Measurements from ENCODE around the gene PXDC1. TPM values are rescaled to one million over a fixed set of nuclear protein-coding genes. Genes with fewer than 3 reads are reported as not detected.

The PXDC1 gene
- total RNA-seq, 1 donor = 144 TPM

DNA sequence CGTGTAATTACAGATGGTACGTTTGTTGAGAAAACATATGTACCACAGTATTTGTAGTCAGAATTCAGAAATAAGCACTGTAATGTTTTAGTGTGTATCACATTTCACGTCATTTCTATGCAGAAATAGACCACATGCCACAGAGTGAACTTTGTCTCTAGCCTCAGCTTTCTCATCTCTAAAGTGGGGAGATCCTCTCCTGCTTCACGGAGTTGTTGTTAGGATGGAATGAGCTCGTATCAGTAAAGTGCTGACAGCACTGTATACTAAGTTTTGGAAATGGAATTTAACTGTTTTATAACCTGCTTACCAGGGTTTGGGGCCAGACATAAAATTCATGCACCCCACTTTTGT, 34.2 kb upstream of the PXDC1 start:
- Histone ChIP-seq H3K4me1 (ENCODE audit: insufficient read depth, low read length) (peaks cover 7% of the 10 kb centered on the region), H3K4me3 (ENCODE audit: insufficient read depth, low read length) (no peak overlapping the region), H3K27me3 (ENCODE audit: insufficient read depth, low read length) (no peaks in the 10 kb centered on the region), H3K4me2 (ENCODE audit: insufficient read depth, low read length) (no peak overlapping the region), H4K20me1 (ENCODE audit: insufficient read depth, low read length) (no peaks in the 10 kb centered on the region), H3K36me3 (ENCODE audit: insufficient read depth, low read length) (no peaks in the 10 kb centered on the region), H2AFZ (ENCODE audit: low read length) (no peak overlapping the region), H3K9me3 (ENCODE audit: low read depth, low read length) (no peaks in the 10 kb centered on the region), H3K27ac (ENCODE audit: low read depth, low read length) (no peak overlapping the region), H3K79me2 (ENCODE audit: insufficient read depth, low read length) (no peaks in the 10 kb centered on the region)
- no peak for DNase-seq (ENCODE audit: insufficient read length, low spot score, missing footprints)
- TF ChIP-seq, protein P1, sequence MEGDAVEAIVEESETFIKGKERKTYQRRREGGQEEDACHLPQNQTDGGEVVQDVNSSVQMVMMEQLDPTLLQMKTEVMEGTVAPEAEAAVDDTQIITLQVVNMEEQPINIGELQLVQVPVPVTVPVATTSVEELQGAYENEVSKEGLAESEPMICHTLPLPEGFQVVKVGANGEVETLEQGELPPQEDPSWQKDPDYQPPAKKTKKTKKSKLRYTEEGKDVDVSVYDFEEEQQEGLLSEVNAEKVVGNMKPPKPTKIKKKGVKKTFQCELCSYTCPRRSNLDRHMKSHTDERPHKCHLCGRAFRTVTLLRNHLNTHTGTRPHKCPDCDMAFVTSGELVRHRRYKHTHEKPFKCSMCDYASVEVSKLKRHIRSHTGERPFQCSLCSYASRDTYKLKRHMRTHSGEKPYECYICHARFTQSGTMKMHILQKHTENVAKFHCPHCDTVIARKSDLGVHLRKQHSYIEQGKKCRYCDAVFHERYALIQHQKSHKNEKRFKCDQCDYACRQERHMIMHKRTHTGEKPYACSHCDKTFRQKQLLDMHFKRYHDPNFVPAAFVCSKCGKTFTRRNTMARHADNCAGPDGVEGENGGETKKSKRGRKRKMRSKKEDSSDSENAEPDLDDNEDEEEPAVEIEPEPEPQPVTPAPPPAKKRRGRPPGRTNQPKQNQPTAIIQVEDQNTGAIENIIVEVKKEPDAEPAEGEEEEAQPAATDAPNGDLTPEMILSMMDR (IDR thresholded peaks at IDR 0.05; ENCODE audit: extremely low read depth, low read depth, low read length) = no peak

DNA sequence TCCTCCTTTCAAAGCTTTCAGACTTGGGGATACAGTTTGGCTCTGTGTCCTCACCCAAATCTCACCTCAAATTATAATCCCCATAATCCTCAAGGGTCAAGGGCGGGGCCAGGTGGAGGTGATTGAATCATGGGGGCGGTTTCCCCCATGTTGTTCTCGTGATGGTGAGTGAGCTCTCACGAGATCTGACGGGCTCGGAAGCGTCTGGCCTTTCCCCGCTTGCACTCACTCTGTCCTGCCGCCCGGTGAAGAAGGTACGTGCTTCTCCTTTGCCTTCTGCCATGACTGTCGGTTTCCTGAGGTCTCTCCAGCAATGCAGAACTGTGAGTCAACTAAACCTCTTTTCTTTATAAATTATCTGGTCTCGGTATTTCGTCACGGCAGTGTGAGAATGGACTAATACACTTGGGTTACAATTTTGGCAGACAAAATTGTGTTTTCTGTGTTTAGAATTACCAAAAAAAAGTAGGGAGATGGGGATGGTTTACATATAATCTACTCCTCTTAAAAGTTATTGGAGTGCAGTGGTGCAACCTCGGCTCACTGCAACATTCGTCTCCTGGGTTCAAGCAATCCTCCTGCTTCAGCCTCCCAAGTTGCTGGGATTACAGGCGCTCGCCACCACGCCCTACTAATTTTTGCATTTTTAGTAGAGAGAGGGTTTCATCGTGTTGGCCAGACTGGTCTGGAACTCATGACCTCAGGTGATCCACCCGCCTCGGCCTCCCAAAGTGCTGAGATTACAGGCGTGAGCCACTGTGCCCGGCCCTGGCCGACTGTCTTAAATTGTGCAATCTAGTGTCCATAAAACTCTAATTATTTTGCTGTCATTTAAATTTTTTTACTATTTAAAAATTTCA, 33.6 kb upstream of the PXDC1 start:
- Histone ChIP-seq H3K4me1 (ENCODE audit: insufficient read depth, low read length) (peaks cover 7% of the 10 kb centered on the region), H3K27ac (ENCODE audit: low read depth, low read length) (no peak overlapping the region), H4K20me1 (ENCODE audit: insufficient read depth, low read length) (no peaks in the 10 kb centered on the region), H3K79me2 (ENCODE audit: insufficient read depth, low read length) (no peaks in the 10 kb centered on the region), H2AFZ (ENCODE audit: low read length) (no peak overlapping the region), H3K36me3 (ENCODE audit: insufficient read depth, low read length) (no peaks in the 10 kb centered on the region), H3K9me3 (ENCODE audit: low read depth, low read length) (no peaks in the 10 kb centered on the region), H3K4me3 (ENCODE audit: insufficient read depth, low read length) (no peak overlapping the region), H3K4me2 (ENCODE audit: insufficient read depth, low read length) (no peak overlapping the region), H3K27me3 (ENCODE audit: insufficient read depth, low read length) (no peaks in the 10 kb centered on the region)
- TF ChIP-seq, protein P1 (IDR thresholded peaks at IDR 0.05; ENCODE audit: extremely low read depth, low read depth, low read length) = no peak
- no peak for DNase-seq (ENCODE audit: insufficient read length, low spot score, missing footprints)

DNA sequence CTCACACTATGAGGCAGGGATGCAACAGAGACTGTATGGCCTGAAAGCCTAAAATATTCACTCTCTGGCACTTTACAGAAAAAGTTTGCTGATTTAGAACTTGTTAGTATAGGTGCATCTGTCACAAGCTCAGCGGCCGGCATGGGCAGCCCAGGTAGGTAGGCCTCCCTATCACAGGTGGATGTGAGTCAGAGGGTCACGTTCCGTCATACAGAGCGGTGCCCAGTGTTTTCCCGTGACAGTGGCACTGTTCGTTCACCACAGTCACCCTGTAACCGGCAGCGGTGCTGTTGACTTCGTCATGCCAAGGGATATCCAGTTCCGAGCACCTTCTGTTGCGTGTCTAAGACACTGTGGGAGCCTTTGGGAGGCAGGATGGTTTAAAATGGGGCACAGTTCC, 32.9 kb upstream of the PXDC1 start:
- no peak overlapping the region for H2AFZ ChIP-seq (ENCODE audit: low read length)
- no peak overlapping the region for H3K4me3 ChIP-seq (ENCODE audit: insufficient read depth, low read length)
- H3K27ac ChIP-seq (ENCODE audit: low read depth, low read length) = no peak overlapping the region
- no peaks in the 10 kb centered on the region for H3K36me3 ChIP-seq (ENCODE audit: insufficient read depth, low read length)
- H3K9me3 ChIP-seq (ENCODE audit: low read depth, low read length) = no peaks in the 10 kb centered on the region
- peaks cover 7% of the 10 kb centered on the region for H3K4me1 ChIP-seq (ENCODE audit: insufficient read depth, low read length)
- H3K79me2 ChIP-seq (ENCODE audit: insufficient read depth, low read length) = no peaks in the 10 kb centered on the region
- H3K27me3 ChIP-seq (ENCODE audit: insufficient read depth, low read length) = no peaks in the 10 kb centered on the region
- H4K20me1 ChIP-seq (ENCODE audit: insufficient read depth, low read length) = no peaks in the 10 kb centered on the region
- DNase-seq (ENCODE audit: insufficient read length, low spot score, missing footprints) = no peak
- TF ChIP-seq, protein P1 (IDR thresholded peaks at IDR 0.05; ENCODE audit: extremely low read depth, low read depth, low read length) = no peak
- H3K4me2 ChIP-seq (ENCODE audit: insufficient read depth, low read length) = no peak overlapping the region

DNA sequence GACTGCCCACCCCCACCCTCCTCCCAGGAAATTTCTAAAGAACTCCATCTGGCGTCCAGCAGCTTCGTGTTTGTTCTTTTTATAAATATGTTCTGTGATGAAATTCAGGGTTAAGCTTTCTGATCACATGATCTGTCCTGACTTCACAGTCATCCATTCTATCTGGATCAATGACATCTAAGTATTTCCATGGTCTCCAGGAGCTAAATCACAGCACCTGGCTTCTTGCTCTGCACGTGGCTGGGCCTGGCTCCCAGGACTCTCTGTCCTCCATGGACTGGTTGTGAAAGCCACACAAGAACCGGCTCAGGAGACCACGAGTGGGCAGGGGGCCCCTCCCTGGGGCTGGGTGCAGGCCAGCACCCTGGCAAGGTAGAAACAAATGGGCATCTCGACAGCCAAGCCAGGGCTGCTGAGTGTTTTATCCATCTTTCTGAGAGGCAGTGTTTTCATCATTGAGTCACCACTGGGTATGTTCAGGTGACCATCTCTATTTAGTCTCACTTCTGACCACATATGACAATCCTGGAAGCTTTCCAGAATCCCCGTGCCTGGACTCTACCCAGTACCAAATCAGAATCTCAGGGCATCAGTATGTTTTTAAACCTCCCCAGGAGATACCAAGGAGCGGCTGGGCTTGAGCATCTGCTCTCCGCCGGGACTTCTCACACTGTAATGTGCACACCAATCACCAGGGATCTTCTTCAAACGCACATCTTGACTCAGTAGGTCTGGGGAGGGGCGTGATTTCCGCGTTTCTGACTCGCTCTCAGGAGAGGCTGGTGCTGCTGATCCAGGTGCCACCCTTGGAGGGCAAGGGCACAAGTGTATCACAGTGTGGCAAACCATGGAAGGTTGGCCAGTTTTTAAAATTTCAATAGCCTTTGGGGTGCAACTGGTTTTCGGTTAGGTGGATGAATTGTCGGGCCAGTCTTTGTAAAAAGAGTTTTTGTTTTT, 31.6 kb upstream of the PXDC1 start:
- Histone ChIP-seq H2AFZ (ENCODE audit: low read length) (no peak overlapping the region), H3K27ac (ENCODE audit: low read depth, low read length) (no peak overlapping the region), H3K9me3 (ENCODE audit: low read depth, low read length) (no peaks in the 10 kb centered on the region), H3K79me2 (ENCODE audit: insufficient read depth, low read length) (no peaks in the 10 kb centered on the region), H3K36me3 (ENCODE audit: insufficient read depth, low read length) (no peaks in the 10 kb centered on the region), H3K4me3 (ENCODE audit: insufficient read depth, low read length) (no peak overlapping the region), H3K27me3 (ENCODE audit: insufficient read depth, low read length) (no peaks in the 10 kb centered on the region), H3K4me1 (ENCODE audit: insufficient read depth, low read length) (peaks cover 4% of the 10 kb centered on the region), H4K20me1 (ENCODE audit: insufficient read depth, low read length) (no peaks in the 10 kb centered on the region), H3K4me2 (ENCODE audit: insufficient read depth, low read length) (no peak overlapping the region)
- no peak for DNase-seq (ENCODE audit: insufficient read length, low spot score, missing footprints)
- TF ChIP-seq, protein P1 (IDR thresholded peaks at IDR 0.05; ENCODE audit: extremely low read depth, low read depth, low read length) = no peak
